ENCODE results near the gene LGALS3.
A peak's percentile ranks its signal among the peaks of the same experiment; 100 is the strongest.

The LGALS3 gene

GRCh38 chr14:55123852-55124639, 5.0 kb upstream of the LGALS3 start:
- Histone ChIP-seq H3K4me1 (ENCODE audit: control insufficient read depth, insufficient read depth, low read length, poor library complexity, severe bottlenecking) (peaks cover 17% of the 10 kb centered on the region), H3K27ac (ENCODE audit: low read depth, low read length, severe bottlenecking) (peak overlapping the region; percentile 86), H3K4me3 (ENCODE audit: extremely low read depth, insufficient read depth, low read length, poor library complexity, severe bottlenecking) (no peak overlapping the region), H3K9me3 (ENCODE audit: control insufficient read depth, low read length) (no peaks in the 10 kb centered on the region), H3K36me3 (ENCODE audit: control insufficient read depth, insufficient read depth, low read length) (no peaks in the 10 kb centered on the region)
- 87 to 93% methylated on average over 7 to 8 of the region's 9 CpGs for WGBS, 2 experiments (ENCODE audit: insufficient coverage in 2 of 2)

DNA sequence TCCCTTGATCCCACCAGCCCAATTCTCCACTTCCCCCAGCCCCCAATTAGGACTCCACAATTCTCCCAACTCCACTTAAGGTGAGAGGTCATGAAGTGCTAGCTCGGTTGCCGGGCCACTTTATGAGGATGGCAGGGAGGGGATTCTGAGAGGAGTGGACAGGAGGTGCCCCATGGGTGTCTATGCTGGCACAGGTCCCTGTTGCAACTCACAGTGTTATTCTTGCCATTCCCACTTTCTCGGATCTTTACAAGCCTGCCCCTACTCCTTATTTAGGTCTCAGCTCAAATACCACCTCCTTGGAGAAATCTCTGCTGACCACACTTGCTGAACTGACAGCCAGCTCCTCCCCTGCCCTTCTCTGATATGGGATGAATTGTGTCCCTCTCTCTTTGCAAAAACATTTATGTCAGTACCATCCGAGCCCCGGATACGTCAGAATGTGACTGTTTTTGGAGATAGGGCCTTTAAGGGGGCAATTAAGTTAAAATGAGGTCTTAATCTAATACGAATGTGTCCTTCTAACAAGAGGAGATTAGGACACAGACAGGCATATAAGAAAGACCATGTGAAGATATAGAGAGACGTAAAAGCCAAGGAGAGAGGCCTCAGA, 4.2 kb upstream of the LGALS3 start:
- Histone ChIP-seq H3K27ac (ENCODE audit: low read depth, low read length, severe bottlenecking) (no peak overlapping the region), H3K9me3 (ENCODE audit: control insufficient read depth, low read length) (no peaks in the 10 kb centered on the region), H3K4me1 (ENCODE audit: control insufficient read depth, insufficient read depth, low read length, poor library complexity, severe bottlenecking) (peaks cover 17% of the 10 kb centered on the region), H3K4me3 (ENCODE audit: extremely low read depth, insufficient read depth, low read length, poor library complexity, severe bottlenecking) (no peak overlapping the region), H3K36me3 (ENCODE audit: control insufficient read depth, insufficient read depth, low read length) (no peaks in the 10 kb centered on the region)
- WGBS, 2 experiments (ENCODE audit: insufficient coverage in 2 of 2) = 85 to 89% methylated on average over 2 to 3 of the region's 8 CpGs

DNA sequence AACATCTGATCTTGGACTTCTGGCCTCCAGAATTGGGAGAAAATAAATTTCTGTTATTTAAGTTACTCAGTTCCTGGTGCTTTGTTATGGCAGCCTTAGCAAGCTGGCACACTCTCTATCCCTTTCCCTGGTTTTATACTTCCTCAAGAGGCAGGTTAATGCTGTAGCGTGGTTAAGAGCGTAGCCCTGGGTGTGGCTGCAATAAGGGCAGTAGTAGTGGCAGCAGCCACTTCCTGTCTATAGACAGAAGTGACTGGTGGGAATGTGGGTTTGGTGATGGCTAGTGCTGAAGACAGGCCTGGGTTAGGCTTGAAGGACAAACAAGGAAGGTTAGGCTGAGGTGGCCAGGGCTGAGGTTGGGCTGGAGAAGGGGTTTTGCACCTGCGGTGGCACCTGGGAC, 3.6 kb upstream of the LGALS3 start:
- H3K9me3 ChIP-seq (ENCODE audit: control insufficient read depth, low read length) = no peaks in the 10 kb centered on the region
- H3K4me3 ChIP-seq (ENCODE audit: extremely low read depth, insufficient read depth, low read length, poor library complexity, severe bottlenecking) = no peak overlapping the region
- H3K36me3 ChIP-seq (ENCODE audit: control insufficient read depth, insufficient read depth, low read length) = no peaks in the 10 kb centered on the region
- no peak overlapping the region for H3K27ac ChIP-seq (ENCODE audit: low read depth, low read length, severe bottlenecking)
- WGBS, 2 experiments (ENCODE audit: insufficient coverage in 2 of 2) = 97 to 100% methylated on average over 1 to 3 of the region's 3 CpGs
- H3K4me1 ChIP-seq (ENCODE audit: control insufficient read depth, insufficient read depth, low read length, poor library complexity, severe bottlenecking) = peaks cover 21% of the 10 kb centered on the region

- Histone ChIP-seq H3K4me1 (ENCODE audit: control insufficient read depth, insufficient read depth, low read length, poor library complexity, severe bottlenecking) (peaks cover 21% of the 10 kb centered on the region), H3K27ac (ENCODE audit: low read depth, low read length, severe bottlenecking) (no peak overlapping the region), H3K36me3 (ENCODE audit: control insufficient read depth, insufficient read depth, low read length) (no peaks in the 10 kb centered on the region), H3K4me3 (ENCODE audit: extremely low read depth, insufficient read depth, low read length, poor library complexity, severe bottlenecking) (no peak overlapping the region), H3K9me3 (ENCODE audit: control insufficient read depth, low read length) (no peaks in the 10 kb centered on the region)
- WGBS, 2 experiments (ENCODE audit: insufficient coverage in 2 of 2) = 70 to 100% methylated on average over 3 of the region's 3 CpGs
These were observed 3.0 kb upstream of the LGALS3 start for GRCh38 chr14:55126034-55126433.

- Histone ChIP-seq H3K4me1 (ENCODE audit: control insufficient read depth, insufficient read depth, low read length, poor library complexity, severe bottlenecking) (peaks cover 21% of the 10 kb centered on the region), H3K9me3 (ENCODE audit: control insufficient read depth, low read length) (no peaks in the 10 kb centered on the region), H3K27ac (ENCODE audit: low read depth, low read length, severe bottlenecking) (no peak overlapping the region), H3K36me3 (ENCODE audit: control insufficient read depth, insufficient read depth, low read length) (no peaks in the 10 kb centered on the region), H3K4me3 (ENCODE audit: extremely low read depth, insufficient read depth, low read length, poor library complexity, severe bottlenecking) (no peak overlapping the region)
- WGBS, 2 experiments (ENCODE audit: insufficient coverage in 2 of 2) = 67 to 78% methylated on average over 1 to 2 of the region's 5 CpGs
These were observed 2.1 kb upstream of the LGALS3 start for GRCh38 chr14:55126932-55127459.

- H3K36me3 ChIP-seq (ENCODE audit: control insufficient read depth, insufficient read depth, low read length) = no peaks in the 10 kb centered on the region
- peaks cover 19% of the 10 kb centered on the region for H3K4me1 ChIP-seq (ENCODE audit: control insufficient read depth, insufficient read depth, low read length, poor library complexity, severe bottlenecking)
- no peaks in the 10 kb centered on the region for H3K9me3 ChIP-seq (ENCODE audit: control insufficient read depth, low read length)
- no peak overlapping the region for H3K4me3 ChIP-seq (ENCODE audit: extremely low read depth, insufficient read depth, low read length, poor library complexity, severe bottlenecking)
- H3K27ac ChIP-seq (ENCODE audit: low read depth, low read length, severe bottlenecking) = no peak overlapping the region
- 93 to 100% methylated on average over 2 of the region's 2 CpGs for WGBS, 2 experiments (ENCODE audit: insufficient coverage in 2 of 2)
These were observed 1.5 kb upstream of the LGALS3 start for GRCh38 chr14:55127460-55127951.

DNA sequence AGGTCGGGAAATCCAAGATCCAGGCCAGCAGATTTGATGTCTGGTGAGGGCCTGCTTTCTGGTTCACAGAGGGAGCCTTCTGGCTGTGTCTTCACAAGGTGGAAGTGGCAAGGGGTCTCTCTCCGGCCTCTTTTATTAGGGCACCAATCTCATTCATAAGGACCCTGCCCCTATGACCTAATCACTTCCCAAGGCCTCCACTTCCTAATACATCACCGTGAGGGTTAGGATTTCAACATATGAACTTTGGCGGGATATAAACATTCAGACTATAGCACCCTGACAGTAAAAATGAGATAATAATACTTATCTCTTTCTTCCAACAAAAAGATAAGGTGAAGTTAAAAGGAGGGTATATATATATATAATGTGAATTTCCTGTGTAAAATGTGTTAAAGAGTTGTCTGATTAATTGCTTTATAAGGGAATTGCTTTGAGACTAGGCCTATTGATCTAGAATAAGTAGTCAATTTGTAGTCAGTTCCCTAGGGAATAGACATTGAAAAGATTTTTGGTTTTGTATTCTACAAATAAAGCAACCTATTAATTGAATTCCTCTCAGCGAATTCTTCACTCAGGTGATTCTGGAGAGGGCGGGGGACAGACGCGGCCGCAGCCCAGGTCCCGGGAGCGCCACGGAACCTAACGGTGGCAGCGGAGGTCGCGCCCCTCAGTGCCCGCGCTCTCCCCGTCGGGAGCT, 516 bp upstream of the LGALS3 start:
- WGBS, 2 experiments (ENCODE audit: insufficient coverage in 2 of 2) = 7 to 11% methylated on average over 15 to 17 of the region's 20 CpGs
- Histone ChIP-seq H3K36me3 (ENCODE audit: control insufficient read depth, insufficient read depth, low read length) (no peaks in the 10 kb centered on the region), H3K4me1 (ENCODE audit: control insufficient read depth, insufficient read depth, low read length, poor library complexity, severe bottlenecking) (peaks cover 9% of the 10 kb centered on the region), H3K27ac (ENCODE audit: low read depth, low read length, severe bottlenecking) (no peak overlapping the region), H3K4me3 (ENCODE audit: extremely low read depth, insufficient read depth, low read length, poor library complexity, severe bottlenecking) (peak overlapping the region; percentile 50), H3K9me3 (ENCODE audit: control insufficient read depth, low read length) (no peaks in the 10 kb centered on the region)

- no peaks in the 10 kb centered on the region for H3K36me3 ChIP-seq (ENCODE audit: control insufficient read depth, insufficient read depth, low read length)
- 1 to 4% methylated on average over 35 to 51 of the region's 53 CpGs for WGBS, 2 experiments (ENCODE audit: insufficient coverage in 2 of 2)
- peaks cover 4% of the 10 kb centered on the region for H3K4me1 ChIP-seq (ENCODE audit: control insufficient read depth, insufficient read depth, low read length, poor library complexity, severe bottlenecking)
- H3K9me3 ChIP-seq (ENCODE audit: control insufficient read depth, low read length) = no peaks in the 10 kb centered on the region
- no peak overlapping the region for H3K27ac ChIP-seq (ENCODE audit: low read depth, low read length, severe bottlenecking)
- H3K4me3 ChIP-seq (ENCODE audit: extremely low read depth, insufficient read depth, low read length, poor library complexity, severe bottlenecking) = peak overlapping the region; percentile 50
These were observed 560 bp downstream of the LGALS3 start for GRCh38 chr14:55129428-55130195.

DNA sequence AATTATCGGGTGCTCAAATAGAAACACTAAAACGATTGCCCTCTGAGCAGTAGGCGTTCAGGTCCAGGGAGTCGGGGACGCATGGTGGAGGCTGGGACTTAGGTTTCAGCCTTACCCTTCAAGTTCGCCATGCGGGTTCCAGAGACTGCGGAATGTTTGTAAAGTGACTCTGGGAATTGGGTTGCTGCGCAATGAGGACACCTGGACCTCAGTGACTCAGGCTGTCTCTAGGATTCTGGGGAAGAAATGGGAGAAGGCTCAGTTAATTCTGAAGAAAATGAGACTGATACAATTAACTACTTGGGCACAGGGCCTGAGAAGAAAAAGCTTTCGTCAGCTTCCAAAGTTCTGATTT, 1.1 kb downstream of the LGALS3 start:
- Histone ChIP-seq H3K9me3 (ENCODE audit: control insufficient read depth, low read length) (no peaks in the 10 kb centered on the region), H3K4me1 (ENCODE audit: control insufficient read depth, insufficient read depth, low read length, poor library complexity, severe bottlenecking) (peaks cover 4% of the 10 kb centered on the region), H3K27ac (ENCODE audit: low read depth, low read length, severe bottlenecking) (no peak overlapping the region), H3K4me3 (ENCODE audit: extremely low read depth, insufficient read depth, low read length, poor library complexity, severe bottlenecking) (peak overlapping the region; percentile 50), H3K36me3 (ENCODE audit: control insufficient read depth, insufficient read depth, low read length) (no peaks in the 10 kb centered on the region)
- 62 to 67% methylated on average over 7 to 9 of the region's 10 CpGs for WGBS, 2 experiments (ENCODE audit: insufficient coverage in 2 of 2)
